KG1 (cell line): ENCODE measurements around the gene GPR146.
"Not testable (repeated sequence)": the region's sequence is repeated elsewhere in the genome, so short reads cannot be mapped to it uniquely, and the experiment has no call there.

ENCODE experiments used
- DNase-seq: peaks from one replicate; lab custom pipeline; 2025; lab: John Stamatoyannopoulos, UW

Gene GPR146

GRCh38 chr7:1025743-1026581, 18.4 kb upstream of the GPR146 start:
- no peak for DNase-seq

- no peak for DNase-seq
Measured at GRCh38 chr7:1026721-1027161, 17.6 kb upstream of the GPR146 start.

- DNase-seq = no peak
Measured at GRCh38 chr7:1027242-1028043, 16.9 kb upstream of the GPR146 start.

- peak; percentile 28 for DNase-seq
Measured at GRCh38 chr7:1028044-1028770, 16.1 kb upstream of the GPR146 start.

- peak; percentile 57 for DNase-seq
Measured at GRCh38 chr7:1028775-1029636, 15.3 kb upstream of the GPR146 start.

GRCh38 chr7:1029637-1030443, 14.5 kb upstream of the GPR146 start:
- no peak for DNase-seq

GRCh38 chr7:1030444-1031070, 13.8 kb upstream of the GPR146 start:
- DNase-seq = no peak

- no peak for DNase-seq
Measured at GRCh38 chr7:1031716-1032455, 12.5 kb upstream of the GPR146 start.

GRCh38 chr7:1032536-1033181, 11.7 kb upstream of the GPR146 start:
- DNase-seq = no peak

- no peak for DNase-seq
Measured at GRCh38 chr7:1033546-1034145, 10.7 kb upstream of the GPR146 start.

- not testable (repeated sequence) for DNase-seq
Measured at GRCh38 chr7:1034769-1035168, 9.6 kb upstream of the GPR146 start.

GRCh38 chr7:1036164-1036928, 8.0 kb upstream of the GPR146 start:
- DNase-seq = not testable (repeated sequence)

- not testable (repeated sequence) for DNase-seq
Measured at GRCh38 chr7:1040233-1040632, 4.1 kb upstream of the GPR146 start.

- no peak for DNase-seq
Measured at GRCh38 chr7:1040790-1041189, 3.6 kb upstream of the GPR146 start.

- DNase-seq = no peak
Measured at GRCh38 chr7:1041551-1042491, 2.5 kb upstream of the GPR146 start.

- DNase-seq = no peak
Measured at GRCh38 chr7:1042492-1042833, 1.9 kb upstream of the GPR146 start.
